GM18868 (cell line): Measurements from ENCODE around the gene MYOM1.
A peak's percentile ranks its signal among the peaks of the same experiment; 100 is the strongest.

Source experiments
- ATAC-seq: cut with Tn5 transposase; IDR thresholded peaks from one replicate; pipeline ENCODE4 v1.9.1; 2021; ENCODE audit warnings: mild to moderate bottlenecking, moderate library complexity; ENCODE audit not compliant: unreplicated experiment

MYOM1 gene

GRCh38 chr18:3219631-3220335, at the start of gene MYOM1:
TSS of gene MYOM1 (minus strand) at chr18:3219968. CDS start at chr18:3215223, 4,745 bp downstream.
- ATAC-seq, result no peak

- ATAC-seq, result no peak
These were observed 49.6 kb upstream of the MYOM1 start for GRCh38 chr18:3269241-3269913.

- no peak for ATAC-seq
These were observed 48.5 kb upstream of the MYOM1 start for GRCh38 chr18:3268306-3268705.

GRCh38 chr18:3266062-3266608, 46.4 kb upstream of the MYOM1 start:
- no peak for ATAC-seq

- no peak for ATAC-seq
These were observed 45.8 kb upstream of the MYOM1 start for GRCh38 chr18:3265564-3266033.

- ATAC-seq, result no peak
These were observed 44.6 kb upstream of the MYOM1 start for GRCh38 chr18:3264362-3264761.

GRCh38 chr18:3263132-3263700, 43.4 kb upstream of the MYOM1 start:
- no peak for ATAC-seq

GRCh38 chr18:3262234-3263131, 42.7 kb upstream of the MYOM1 start:
- peak; percentile 33 for ATAC-seq

GRCh38 chr18:3261373-3262233, 41.8 kb upstream of the MYOM1 start, which contains the start of gene MYL12B:
TSS of gene MYL12B (plus strand) at chr18:3262133. CDS start at chr18:3272899, 10,766 bp downstream.
- peak; percentile 85 for ATAC-seq

- ATAC-seq, result no peak
These were observed 41.2 kb upstream of the MYOM1 start for GRCh38 chr18:3260995-3261372.

GRCh38 chr18:3257627-3258120, 37.9 kb upstream of the MYOM1 start:
- ATAC-seq, result no peak

GRCh38 chr18:3256693-3257626, 37.2 kb upstream of the MYOM1 start:
- peak; percentile 35 for ATAC-seq

- ATAC-seq, result no peak
These were observed 35.9 kb upstream of the MYOM1 start for GRCh38 chr18:3255611-3256165.

GRCh38 chr18:3254725-3255124, 35.0 kb upstream of the MYOM1 start:
- ATAC-seq, result no peak

GRCh38 chr18:3252843-3253242, 33.1 kb upstream of the MYOM1 start:
- no peak for ATAC-seq

- no peak for ATAC-seq
These were observed 32.2 kb upstream of the MYOM1 start for GRCh38 chr18:3251963-3252277.

- ATAC-seq, result no peak
These were observed 31.6 kb upstream of the MYOM1 start for GRCh38 chr18:3251249-3251962.
